Right hindlimb (tissue), 1 donor: Measurements from ENCODE around the gene GABRR3.
"Not testable (repeated sequence)": the region's sequence is repeated elsewhere in the genome, so short reads cannot be mapped to it uniquely, and the experiment has no call there.

Experiments used
- DNase-seq: peaks from one replicate; pipeline ENCODE4 v3.0.0-alpha.2; 2018

The GABRR3 gene

DNA sequence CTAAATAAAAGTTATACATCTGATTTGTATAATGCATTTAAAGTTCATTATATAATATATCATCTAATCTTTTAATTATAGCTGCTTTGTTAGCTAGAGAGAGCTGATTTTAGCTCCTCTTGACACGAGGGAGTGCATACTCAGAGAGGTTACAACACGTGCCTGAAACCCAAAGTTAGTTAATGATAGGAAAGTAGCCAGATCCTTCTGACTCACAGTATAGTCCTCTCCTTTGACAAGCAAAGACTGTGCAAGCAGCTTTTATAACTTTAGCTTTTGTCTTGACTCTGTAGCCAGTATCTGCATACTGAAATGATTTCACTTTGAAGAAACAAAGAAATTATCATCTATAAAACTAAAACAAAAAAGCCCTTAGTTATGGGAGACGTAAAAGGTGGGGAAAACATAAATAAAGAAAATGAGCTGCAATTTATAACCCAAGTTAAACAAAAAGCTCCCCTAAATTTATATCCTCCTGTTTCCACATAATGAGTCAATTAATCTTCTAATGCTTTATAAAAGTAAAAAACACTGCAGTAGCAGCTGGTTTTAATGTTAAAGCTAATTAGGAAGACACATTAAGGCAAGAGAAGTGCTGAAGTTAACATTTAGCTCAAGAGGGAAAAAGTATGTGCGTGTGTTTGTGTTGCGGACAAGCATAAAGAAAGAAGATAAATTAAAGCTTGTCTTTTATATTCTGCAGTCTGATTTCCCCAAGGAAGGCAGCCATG is 13.1 kb downstream of the GABRR3 start:
- DNase-seq = no peak

DNA sequence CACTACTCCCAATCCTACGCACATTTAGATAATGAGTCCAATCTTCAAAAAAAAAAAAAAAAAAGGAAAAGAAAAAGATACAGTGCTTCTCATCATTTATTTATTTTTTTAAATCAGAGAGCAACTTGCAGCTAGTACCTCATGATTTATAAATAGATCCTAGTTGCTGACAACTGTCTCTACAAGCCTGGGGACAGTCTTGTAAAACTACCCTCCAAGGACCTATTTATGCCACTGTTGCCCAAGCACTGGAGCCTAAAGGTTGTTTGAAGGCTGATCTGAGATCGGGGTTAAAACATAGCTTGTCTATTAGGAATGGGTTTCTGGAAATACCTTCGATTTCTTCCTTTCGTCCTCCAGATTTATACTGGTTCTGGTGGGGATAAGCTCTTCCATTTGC is 14.7 kb downstream of the GABRR3 start:
- DNase-seq = no peak

DNA sequence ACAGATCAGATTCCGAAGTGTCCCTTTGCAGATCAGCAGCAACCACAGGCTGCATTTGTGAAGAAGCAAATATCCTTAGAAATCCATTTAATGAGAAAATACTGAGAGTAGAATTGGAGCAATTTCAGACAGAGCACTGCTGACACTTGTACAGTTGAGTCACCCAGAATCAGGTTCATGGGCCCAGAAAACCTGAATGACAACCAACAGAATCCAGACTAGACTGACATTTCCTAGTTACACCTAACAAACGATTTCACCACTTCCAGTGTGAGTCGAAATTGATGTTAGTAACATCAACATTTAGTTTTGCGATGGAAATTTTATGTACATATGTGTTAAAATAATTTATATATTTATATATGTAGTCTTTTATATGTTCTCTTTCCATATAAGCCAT is 16.8 kb downstream of the GABRR3 start:
- no peak for DNase-seq

DNA sequence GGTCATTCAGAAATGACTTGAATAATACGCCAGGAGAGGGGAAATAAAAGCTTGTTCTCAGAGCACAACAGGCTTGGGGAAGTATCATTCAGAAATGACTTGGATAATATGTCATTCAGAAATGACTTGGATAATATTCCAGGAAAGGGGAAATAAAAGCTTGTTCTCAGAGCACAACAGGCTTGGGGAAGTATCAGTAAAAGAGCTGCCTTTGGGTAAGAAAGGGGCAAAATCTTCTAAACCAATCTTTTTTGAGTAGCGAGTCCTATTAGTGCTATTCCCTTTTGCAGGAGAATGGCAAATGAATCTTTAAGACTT is 20.9 kb downstream of the GABRR3 start:
- no peak for DNase-seq

DNA sequence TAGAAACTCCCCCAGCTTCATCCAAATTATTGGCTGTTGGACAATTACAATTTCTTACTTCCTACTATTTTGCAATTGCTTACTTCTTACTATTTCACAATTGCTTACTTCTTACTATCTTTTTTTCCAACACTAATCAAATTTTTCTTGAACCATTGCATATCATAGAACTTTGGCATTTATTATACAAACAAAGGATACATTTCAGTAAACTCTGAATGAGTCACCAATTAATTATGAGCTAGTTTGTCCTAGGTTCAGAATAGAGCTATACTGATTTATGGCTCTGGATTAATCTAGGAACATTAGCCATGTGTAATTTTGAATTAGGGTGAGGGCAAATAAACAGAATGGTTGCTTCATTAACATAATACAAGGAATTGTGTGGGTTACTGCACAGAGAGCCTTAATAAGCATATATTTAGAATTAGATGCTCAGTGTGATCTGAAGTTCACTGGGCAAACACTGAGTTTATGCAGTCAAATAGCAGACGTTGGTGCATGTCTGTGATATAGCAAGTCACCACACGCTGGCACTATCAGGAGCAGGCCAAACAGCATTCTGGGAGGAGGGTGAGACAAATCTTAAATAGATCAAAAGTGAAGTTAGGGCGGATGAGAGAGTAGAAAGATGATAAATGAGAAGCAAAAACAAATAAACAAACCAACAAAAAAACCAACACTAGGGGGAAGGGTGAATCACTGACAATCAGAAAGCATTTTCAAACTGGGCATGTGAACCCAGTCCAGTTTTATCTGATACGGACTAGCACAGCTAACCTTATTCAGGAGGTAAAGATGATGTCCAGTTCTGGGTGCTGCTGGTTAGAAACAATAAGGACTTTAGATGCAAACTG is 21.5 kb downstream of the GABRR3 start:
- no peak for DNase-seq

DNA sequence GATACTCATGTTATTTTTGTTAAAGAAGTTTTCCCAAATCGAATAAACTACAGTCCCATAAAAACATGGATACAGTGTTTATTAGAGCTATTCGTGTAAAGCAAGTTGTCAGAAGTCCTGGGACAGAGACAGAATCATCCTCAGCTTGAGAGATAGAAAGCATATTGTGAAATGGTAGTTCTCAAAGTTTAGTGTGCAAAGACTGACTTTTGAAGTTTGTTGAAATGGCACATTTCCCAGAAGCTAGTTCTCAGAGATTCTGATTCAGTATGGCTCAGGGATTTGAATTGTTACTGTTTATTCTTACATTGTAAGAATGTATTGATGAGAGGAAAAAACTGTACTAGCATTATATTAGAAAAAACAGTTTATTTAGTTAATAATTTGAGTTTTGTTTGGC is 22.1 kb downstream of the GABRR3 start:
- DNase-seq = no peak

DNA sequence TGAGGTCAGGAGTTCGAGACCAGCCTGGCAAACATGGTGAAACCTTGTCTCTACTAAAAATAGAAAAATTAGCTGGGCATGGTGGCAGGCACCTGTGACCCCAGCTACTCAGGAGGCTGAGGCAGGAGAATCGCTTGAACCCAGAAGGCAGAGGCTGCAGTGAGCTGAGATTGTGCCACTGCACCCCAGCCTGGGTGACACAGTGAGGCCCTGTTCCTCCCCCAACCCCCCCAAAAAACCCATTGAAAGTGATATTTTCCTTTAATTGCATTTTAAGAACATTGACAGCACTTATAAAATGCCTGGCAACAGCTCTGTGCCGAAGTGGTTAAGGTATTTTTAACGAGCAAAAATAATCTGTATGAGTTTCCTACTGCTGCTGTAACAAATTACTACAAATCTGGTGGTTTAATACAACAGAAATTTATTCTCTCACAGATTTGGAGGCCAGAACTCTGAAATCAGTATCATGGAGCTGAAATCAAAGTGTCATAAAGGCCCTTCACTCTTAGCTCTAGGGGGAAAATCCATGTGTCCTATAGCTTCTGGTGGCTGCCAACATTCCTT is 24.1 kb downstream of the GABRR3 start:
- not testable (repeated sequence) for DNase-seq

DNA sequence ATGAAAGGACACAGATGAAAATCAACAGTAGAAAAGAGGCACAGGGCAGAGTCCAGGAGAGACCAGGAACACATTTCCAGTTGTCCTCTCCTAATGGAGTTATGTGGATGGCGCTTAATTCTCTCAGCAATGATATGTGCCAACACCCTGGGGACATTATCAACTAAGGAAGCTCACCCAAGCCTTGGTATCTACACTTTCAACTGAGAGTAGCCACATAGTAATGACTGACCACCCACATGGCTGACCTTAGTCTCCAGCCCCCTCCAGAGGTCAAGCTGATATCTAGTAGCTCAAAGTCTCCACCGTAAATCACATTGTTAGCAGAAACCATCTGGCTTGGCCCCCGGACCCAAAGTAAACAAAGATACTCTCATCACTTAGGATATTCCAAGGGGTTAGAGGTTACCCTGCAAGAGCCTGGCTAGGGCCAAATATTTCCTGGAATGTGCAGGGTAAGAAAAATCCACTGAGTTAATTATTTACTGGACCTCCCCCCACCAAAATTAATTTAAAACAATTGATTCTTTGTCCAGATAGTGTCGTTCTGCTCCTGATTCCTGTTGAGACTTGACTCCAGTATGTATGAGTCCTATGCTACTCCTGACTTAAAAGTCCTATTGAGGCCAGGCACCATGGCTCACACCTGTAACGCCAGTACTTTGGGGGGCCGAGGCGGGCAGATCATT is 24.8 kb downstream of the GABRR3 start:
- DNase-seq = no peak

DNA sequence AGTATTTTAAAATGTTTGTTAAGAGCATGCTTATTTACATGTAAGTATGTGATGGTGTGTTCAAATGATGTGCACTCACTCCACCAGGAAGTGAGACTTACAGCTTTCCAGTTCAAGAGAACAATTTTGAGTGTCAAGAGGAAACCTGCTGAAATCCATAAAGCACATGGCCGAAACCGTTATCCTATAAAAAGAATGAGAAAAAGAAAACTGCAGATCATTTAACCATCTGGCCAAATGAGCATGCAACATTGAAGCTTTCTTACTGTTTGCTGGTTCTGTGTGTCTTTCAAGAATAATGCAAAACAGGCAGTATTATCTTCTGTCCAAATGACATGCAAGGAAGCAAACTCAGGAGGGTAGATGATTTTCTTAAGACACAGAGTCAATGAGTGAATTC is 26.3 kb downstream of the GABRR3 start:
- DNase-seq = no peak

DNA sequence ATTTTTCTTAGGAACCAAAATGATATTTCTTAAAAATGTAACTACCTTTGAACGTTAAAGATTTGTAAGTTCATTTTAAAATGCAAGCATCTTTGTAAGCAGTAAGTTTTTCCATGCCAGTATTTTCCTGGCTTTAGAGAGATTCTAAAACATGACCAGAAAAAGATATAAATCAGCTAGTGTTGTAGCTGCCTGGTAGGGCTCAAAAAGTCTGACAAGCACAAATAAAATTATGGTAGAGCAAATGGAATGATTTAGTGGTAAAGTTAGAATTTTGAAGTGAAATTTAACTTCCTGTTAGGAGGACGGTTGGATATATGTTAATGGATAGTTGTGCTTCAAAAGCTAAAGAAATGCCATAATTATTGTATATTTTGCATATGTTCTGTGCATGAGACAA is 29.7 kb downstream of the GABRR3 start:
- no peak for DNase-seq

DNA sequence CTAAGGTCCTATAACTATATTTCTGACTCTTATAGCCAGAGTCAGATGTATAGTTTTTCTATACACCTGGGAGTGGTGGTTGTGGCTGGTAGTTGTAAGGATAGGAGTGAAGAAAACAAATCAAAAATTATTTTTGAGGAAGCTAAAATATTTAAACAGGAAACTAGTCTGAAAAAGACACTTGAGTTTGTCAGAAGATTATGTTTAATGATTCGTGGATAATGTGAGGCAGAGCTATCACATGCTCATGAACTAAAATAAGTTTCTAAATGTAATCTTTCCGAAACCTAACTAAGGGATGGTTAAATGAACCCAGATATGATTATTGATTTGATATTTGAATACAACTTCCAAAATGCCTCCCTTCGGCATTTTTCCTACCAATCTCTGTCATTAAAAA is 30.4 kb downstream of the GABRR3 start:
- no peak for DNase-seq

DNA sequence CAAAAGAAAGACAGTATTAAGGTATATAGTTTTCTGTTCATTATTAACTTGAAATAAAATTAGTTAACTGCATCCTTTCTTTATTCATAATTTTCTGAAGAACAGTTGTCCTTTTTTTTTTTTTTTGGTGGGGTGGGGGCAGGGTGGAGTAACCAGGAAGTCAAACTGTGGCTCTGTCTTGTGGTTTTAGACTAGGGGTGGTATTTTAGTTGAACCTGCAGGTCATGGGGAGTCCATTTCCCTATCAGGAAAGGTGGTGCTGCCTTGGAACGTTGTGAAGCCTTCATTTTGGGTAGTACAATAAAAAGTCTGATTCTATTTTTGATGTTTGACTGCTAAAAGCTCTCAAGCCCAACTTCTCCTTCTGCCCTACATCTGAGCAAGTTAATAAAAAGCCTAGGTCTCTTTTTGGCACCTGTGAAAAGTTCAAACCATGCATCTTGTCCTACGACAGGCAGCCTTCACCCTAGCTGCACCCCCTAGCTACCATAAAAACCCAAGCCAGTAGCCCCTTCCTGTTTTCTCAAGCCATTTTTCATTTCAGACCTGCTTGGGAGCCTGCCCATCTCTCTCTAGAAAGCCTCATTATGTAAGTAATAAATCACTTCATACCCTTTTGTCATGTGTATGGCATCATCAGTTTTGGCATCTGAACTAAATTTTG is 31.7 kb downstream of the GABRR3 start:
- no peak for DNase-seq

DNA sequence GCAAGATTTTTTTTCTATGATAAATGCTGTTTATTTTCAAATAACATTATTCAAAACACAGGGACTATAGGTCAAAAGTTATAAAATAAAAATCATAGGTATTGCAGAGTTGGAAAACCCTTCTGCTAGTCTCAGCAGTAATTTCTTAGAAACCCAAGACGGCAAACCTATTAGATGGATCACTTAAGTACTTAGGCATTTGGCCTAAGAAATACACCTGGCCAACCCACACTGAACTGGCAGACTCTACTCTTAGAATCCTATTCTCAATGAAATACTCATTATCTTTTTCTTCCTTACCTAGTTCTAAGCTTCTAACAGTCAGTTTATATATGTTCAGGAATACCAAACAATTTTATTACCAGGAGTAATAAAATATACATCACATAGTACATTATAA is 32.4 kb downstream of the GABRR3 start:
- DNase-seq = no peak

DNA sequence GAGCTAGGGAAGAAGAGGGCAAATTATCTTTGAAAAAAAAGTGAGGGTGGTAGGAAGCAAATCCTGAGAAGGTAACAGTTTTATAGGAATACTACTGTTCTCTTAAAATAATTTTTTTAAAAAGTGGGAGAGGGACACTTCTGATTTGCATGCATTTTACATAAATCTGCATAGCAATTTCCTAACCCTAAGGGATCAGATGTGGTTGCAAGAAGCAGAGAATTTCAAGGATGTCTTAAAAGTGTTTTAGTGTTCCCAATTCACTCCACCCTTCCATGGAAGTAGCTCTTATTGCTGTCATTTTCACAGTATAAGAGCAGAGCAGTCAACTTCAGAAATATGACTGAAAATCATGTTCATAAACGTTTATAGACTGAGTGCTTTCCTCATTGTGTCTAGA is 35.1 kb downstream of the GABRR3 start:
- no peak for DNase-seq

DNA sequence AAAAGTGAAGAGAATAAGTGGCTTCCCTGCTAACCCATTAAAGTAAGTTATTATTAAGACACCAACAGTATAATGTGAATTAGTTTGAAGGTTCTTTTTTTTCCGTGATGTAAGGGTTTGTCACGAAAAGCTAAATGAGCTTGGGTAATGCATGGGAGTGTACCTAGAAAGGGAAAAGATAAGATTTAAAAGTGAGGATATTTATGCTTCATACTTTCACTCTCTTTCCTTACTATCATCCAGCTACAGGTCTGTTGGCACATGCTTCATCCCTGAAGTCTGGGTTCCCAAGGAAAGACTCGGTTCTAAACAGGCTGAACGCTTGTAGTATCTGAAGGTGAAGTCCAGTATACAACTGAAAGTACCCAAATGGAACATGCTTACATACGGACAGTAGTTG is 36.0 kb downstream of the GABRR3 start:
- no peak for DNase-seq

DNA sequence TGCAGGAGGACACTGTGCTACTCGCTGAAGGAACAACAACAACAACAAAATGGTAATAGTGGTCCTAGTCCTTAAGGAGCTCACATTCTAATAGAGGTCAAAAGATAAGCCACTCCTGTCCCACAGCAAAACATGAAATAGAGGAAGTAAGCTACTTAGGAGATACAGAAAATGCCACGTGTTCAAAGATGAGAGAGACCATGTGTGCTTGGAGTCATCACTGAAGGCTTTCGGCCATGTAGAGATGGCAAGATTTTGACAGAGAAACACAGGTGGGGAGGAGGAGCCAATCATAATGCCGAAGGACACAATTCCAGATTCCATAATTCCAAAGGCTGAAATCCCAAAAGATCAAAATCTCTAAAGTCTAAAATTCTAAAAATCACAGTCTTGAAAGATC is 38.1 kb downstream of the GABRR3 start:
- no peak for DNase-seq

DNA sequence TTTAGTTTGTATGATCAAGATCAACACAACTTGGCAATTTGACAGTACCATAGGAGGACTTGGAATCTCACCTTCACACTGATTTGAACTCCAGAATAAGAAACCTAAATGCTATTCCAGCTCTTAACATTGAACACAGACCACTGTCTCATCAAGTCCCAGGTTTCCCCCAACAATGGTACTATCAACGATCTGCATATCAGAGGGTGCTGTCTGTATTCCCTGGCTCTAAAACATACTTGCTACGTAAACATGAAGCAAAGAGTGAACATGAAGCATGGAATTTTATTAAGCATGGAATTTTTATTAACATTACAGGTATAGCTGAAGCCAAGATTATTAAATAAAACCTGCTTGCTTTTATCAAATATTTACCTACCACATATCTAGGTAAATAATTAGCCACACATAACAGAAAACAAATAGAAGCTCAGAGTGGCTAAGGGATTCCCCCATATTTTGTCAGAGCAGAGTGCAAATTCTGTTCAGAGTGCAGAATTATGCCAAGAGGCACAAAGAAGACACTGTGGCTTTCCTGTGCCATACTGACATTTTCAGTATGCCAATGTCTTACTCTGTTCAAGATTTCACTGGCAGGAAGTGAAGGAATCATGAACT is 40.7 kb downstream of the GABRR3 start:
- no peak for DNase-seq

DNA sequence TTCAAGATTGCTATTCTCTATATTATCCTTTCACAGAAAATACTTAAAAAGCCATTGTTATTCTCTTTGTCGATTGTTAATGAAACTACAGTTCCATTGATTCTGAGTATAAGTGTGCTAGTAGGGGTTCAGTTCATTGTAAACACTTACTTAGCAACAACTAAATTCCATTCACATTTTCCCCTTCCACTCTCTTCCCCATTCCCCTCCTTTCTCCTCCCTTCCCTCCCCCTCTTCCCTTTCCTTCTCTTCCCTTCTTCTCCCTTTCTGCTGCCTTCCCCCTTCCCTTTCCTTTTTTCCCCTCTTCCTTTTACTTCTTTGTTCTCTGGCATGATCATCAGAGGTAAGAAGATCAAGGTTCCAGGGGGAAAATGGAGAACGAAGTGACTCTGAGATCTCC is 41.6 kb downstream of the GABRR3 start:
- DNase-seq = no peak

DNA sequence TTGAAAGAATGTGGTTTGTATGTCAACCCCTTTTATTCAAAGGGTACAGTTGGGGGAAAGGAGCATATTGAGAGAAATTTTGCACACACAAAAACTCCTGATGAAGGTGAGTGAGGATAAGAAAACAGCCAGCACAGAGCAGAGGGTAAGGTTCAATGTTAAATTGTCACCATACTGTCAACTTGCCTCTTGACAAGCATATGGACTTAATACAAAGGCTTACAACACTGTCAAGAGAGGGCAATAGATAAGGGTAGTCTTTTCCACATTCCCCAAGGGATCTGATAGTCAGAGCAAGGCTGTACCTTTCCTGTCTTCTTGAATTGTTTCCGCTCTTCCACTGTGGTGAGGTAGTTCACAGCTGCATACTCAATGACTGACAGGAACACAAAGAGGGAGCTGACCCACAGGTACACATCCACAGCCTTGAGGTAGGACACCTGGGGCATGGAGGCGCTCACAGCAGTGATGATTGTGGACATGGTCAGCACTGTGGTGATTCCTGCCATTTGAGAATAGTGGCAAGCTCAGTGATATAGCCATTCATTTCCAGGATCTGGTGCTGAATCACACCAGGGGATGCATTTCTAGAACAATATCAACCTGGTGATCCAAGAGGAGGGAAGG is 42.5 kb downstream of the GABRR3 start:
- DNase-seq = no peak

DNA sequence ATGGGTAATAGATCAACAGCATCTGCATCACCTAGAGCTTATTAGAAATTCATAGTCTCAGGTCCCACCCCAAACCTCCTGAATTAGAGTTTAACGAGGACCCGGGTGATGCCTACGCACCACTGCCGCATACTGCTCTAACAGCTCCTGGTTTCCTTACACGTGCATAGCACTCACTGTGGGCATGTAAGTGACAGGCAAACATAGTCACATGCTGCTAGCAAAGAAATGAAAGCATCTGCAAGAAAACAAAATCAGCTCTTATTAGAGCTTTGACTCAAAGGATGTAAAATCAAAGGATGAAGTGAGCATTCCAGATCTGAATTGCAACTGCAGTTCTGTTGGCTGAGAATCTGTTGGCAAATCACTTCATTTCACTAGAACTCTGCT is 43.8 kb downstream of the GABRR3 start:
- no peak for DNase-seq

DNA sequence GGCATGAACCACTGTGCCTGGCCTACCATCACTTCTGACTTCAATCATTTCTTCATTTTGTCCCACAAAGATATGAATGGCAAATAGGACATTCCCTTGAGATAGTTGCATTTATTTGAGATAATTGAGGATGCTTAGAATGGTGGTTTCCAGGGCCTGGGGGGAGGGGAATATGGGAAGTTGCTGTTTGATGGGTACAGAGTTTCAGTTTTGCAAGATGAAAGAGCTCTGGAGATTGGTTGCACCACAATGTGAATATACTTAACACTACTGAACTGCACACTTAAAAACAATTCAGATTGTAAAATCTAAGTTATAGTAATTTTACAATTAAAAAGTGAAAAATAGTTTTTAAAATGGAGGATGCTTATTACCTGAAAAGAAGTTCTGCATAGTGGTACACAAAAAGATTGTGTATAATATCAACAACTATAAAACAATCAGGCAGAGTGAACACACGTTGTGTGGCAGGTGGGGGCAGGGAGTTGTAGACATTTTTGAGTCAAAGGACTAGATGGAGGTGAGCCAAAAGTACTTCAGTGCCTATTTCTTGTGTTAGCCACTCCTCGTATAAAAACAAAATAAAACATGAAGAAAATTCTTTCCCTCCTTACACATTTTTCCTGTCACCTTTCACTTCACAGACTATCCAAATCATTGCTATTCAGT is 44.4 kb downstream of the GABRR3 start:
- DNase-seq = no peak
